C4-2B (cell line): ENCODE measurements around the gene HDAC2.
A peak's percentile ranks its signal among the peaks of the same experiment; 100 is the strongest.

ENCODE experiments used
- H3K27ac ChIP-seq: fragments of 450-650 bp; 2 replicates; pipeline ENCODE4 v1.5.1; 2017
- ZFX ChIP-seq: fragments of 450-650 bp; IDR thresholded peaks from 2 replicates; pipeline ENCODE4 v1.6.1; 2017
- TF ChIP-seq, protein P1 (sequence below): fragments of 450-650 bp; conservative IDR thresholded peaks from 2 replicates; pipeline ENCODE4 v1.5.1; 2017; ENCODE audit warnings: mild to moderate bottlenecking

The HDAC2 gene

GRCh38 chr6:114001354-114001753 is 30.4 kb upstream of the HDAC2 start:
- TF ChIP-seq, protein P1, sequence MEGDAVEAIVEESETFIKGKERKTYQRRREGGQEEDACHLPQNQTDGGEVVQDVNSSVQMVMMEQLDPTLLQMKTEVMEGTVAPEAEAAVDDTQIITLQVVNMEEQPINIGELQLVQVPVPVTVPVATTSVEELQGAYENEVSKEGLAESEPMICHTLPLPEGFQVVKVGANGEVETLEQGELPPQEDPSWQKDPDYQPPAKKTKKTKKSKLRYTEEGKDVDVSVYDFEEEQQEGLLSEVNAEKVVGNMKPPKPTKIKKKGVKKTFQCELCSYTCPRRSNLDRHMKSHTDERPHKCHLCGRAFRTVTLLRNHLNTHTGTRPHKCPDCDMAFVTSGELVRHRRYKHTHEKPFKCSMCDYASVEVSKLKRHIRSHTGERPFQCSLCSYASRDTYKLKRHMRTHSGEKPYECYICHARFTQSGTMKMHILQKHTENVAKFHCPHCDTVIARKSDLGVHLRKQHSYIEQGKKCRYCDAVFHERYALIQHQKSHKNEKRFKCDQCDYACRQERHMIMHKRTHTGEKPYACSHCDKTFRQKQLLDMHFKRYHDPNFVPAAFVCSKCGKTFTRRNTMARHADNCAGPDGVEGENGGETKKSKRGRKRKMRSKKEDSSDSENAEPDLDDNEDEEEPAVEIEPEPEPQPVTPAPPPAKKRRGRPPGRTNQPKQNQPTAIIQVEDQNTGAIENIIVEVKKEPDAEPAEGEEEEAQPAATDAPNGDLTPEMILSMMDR = no peak
- TF ChIP-seq ZFX = no peak
- no peak overlapping the region for H3K27ac ChIP-seq

DNA sequence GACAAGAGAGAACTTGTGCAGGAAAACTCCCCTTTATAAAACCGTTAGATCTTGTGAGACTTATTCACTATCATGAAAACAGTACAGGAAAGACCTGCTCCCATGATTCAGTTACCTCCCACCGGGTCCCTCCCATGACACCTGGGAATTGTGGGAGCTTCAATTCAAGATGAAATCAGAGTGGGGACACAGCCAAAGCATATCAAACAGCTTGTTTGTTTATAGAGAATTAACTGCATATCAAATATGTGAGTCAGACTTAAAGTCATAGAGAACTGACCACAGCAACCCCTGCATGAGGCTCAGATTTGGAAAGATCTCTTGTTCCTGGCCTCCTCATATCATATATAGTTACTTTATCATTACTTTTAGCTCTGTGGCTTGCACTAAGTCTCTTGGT is 29.1 kb upstream of the HDAC2 start:
- TF ChIP-seq, protein P1 = no peak
- TF ChIP-seq ZFX = no peak
- no peak overlapping the region for H3K27ac ChIP-seq

DNA sequence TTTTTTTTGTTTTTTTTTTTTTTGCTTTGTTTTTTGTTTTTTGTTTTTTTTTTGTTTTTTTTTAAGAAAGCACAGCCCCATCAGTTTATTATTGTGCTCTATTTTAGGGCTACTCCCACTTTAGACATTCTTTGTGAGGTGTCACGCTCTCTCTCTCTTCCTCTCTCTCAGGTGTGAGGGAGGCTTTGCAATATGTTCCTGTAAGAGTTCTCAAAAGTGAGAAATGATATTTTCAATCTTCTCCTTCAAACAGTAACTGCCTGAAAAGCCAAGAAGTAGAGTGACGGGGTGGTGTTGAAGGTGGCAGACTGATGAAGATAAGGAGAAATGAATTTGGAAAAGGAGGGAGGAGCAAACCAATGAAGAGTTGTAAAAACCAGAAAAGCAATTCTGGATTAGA is 28.3 kb upstream of the HDAC2 start:
- H3K27ac ChIP-seq = no peak overlapping the region
- TF ChIP-seq, protein P1 = no peak
- no peak for TF ChIP-seq ZFX

DNA sequence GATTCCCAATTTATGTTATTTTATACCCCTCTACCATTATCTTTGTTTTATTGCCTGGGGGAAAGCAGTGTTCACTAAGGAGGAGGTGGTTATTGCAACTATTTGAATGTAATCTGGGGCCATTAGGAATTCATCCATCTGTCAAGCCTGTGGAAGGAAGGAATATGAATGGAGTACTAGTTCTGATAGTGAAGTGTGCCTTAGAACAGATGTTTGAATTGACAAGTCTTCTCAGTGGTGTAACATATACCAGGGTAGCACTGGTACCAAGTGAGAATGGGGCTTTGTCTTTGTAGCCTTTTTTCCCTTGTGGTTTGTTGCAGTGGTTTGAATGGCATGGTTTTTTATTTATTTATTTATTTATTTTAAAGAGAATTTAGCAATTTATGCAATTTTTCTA is 27.9 kb upstream of the HDAC2 start:
- TF ChIP-seq ZFX = no peak
- TF ChIP-seq, protein P1 = no peak
- no peak overlapping the region for H3K27ac ChIP-seq

DNA sequence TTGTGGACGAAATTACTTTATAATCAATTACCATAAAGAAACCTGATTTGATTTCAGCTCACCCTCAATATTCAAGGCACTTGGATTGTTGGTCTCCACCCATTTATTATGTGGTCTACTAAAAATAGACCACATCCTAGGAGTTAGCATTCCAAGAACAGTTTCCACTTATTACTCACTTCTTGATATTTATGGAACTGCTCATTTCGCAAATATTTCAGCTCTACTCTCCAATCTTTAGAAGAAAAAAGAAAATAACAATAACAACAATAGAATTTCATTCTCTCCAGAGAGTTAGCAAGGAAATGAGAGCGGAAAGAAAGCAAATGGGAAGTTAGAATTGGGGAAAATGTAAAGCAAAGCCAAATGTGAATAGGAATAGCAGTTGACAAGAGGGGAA is 26.2 kb upstream of the HDAC2 start:
- no peak overlapping the region for H3K27ac ChIP-seq
- TF ChIP-seq, protein P1 = no peak
- TF ChIP-seq ZFX = no peak

GRCh38 chr6:113995634-113996033 is 24.7 kb upstream of the HDAC2 start:
- no peak for TF ChIP-seq ZFX
- TF ChIP-seq, protein P1 = no peak
- no peak overlapping the region for H3K27ac ChIP-seq

- no peak overlapping the region for H3K27ac ChIP-seq
- TF ChIP-seq ZFX = no peak
- TF ChIP-seq, protein P1 = peak; percentile 94
Measured at GRCh38 chr6:113994934-113995342, 24.0 kb upstream of the HDAC2 start.
